Thoracic aorta (tissue), 2 donors: ENCODE measurements around the gene NKD1. TPM values are rescaled to one million over a fixed set of nuclear protein-coding genes. Genes with fewer than 3 reads are reported as not detected.
A peak's percentile ranks its signal among the peaks of the same experiment; 100 is the strongest.

Experiments used
- ATAC-seq: fragments of 150-250 bp; one replicate; pipeline ENCODE4 v1.8.0; 2017; ENCODE audit warnings: low read depth; ENCODE audit not compliant: insufficient number of reproducible peaks, low FRiP score
- DNase-seq: peaks from one replicate; pipeline ENCODE4 v3.0.0-alpha.2; 2020; ENCODE audit warnings: low spot score
- H3K27ac ChIP-seq, 2 donors: fragments of 200-600 bp; sonication (generic); 1 replicate in 1 of 2; 2 replicates in 1 of 2; pipeline ENCODE4 v1.5.1; 2016; ENCODE audit warnings: mild to moderate bottlenecking in 2 of 2, moderate library complexity in 2 of 2
- H3K27me3 ChIP-seq: fragments of 200-600 bp; sonication (generic); replicated peaks from 2 replicates; pipeline ENCODE4 v1.6.0; 2016; ENCODE audit warnings: mild to moderate bottlenecking; ENCODE audit not compliant: insufficient read depth
- H3K36me3 ChIP-seq: fragments of 200-600 bp; sonication (generic); one replicate; pipeline ENCODE4 v1.5.1; 2016
- H3K4me1 ChIP-seq, 2 donors: fragments of 200-600 bp; sonication (generic); 1 replicate in 1 of 2; 2 replicates in 1 of 2; pipeline versions ENCODE4 v1.5.1 to v1.6.0; 2016; ENCODE audit warnings: low read depth in 2 of 2, mild to moderate bottlenecking in 1 of 2; ENCODE audit not compliant: control insufficient read depth in 1 of 2
- H3K4me3 ChIP-seq: fragments of 200-600 bp; sonication (generic); 2 replicates; pipeline ENCODE4 v1.5.1; 2016; ENCODE audit warnings: mild to moderate bottlenecking
- H3K9me3 ChIP-seq: fragments of 200-600 bp; sonication (generic); 2 replicates; pipeline ENCODE4 v1.5.1; 2016
- CTCF ChIP-seq: fragments of 200-600 bp; sonication (generic); IDR thresholded peaks from one replicate; pipeline ENCODE4 v1.5.1; 2019; ENCODE audit warnings: antibody characterized with exemption
- total RNA-seq, 2 donors: library from RNA; depleted of rRNA; stranded (reverse); fragments of >200 nt; gene quantifications; one replicate each; pipeline versions ENCODE4 v1.1.0 to v1.2.3, GENCODE V29; 2016

Gene NKD1
- total RNA-seq, 2 donors from 2014 or later = 30.2 to 41.7 TPM

GRCh38 chr16:50692644-50692998 is 144.4 kb downstream of the NKD1 start:
- ATAC-seq = no peak
- H3K4me3 ChIP-seq = no peak overlapping the region
- H3K36me3 ChIP-seq = no peaks in the 10 kb centered on the region
- no peak for TF ChIP-seq CTCF
- no peaks in the 10 kb centered on the region for H3K9me3 ChIP-seq
- H3K27me3 ChIP-seq = no peaks in the 10 kb centered on the region
- H3K4me1 ChIP-seq = peaks cover 14 to 48% of the 10 kb centered on the region in 2 donors
- no peak for DNase-seq
- H3K27ac ChIP-seq = no peak overlapping the region

DNA sequence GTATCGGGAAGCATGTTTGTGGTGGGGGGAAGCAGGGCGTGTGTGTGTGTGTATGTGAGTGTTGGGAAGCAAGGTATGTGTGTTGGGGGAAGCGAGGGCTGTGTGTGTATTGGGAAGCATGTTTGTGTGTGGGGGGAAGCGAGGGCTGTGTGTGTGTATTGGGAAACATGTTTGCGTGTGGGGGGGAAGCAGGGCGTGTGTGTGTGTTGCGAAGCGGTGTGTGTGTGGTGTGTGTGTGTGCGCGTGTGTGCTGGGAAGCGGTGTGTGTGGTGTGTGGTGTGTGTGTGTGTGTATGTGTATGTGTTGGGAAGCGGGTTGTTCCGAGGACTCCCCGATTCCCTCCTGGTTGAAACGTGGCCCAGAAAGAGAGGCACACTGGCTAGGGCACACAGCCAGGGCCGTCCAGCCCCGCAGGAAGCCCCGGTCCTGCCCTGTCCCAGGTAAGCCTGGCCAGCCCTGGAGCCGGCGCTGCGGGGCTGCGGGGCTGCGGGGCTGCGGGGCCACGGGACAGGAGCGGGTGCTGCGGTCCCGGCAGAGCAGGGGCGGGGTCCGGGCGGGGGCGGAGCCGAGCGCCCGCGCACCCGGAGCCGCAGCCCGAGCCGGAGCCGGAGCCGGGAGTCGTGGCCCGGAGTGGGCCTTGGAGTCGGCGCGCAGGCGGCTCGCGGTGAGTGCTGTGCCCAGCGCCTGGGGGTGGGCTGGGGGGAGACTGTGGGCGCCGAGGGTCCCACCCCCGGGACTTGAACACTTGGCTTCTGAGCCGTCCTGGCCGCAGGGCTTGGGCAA is 145.0 kb downstream of the NKD1 start, which contains the start of gene NOD2:
NOD2 (plus strand) TSS at position 608 of the 783 bp plus-strand sequence. CDS start 5,890 bp downstream, outside the sequence.
- Histone ChIP-seq H3K27me3 (no peaks in the 10 kb centered on the region), H3K36me3 (no peaks in the 10 kb centered on the region), H3K4me3 (peak within 1 kb of the TSS; percentile 76), H3K4me1 (peaks cover 15 to 53% of the 10 kb centered on the region in 2 donors), H3K27ac (no peak within 1 kb of the TSS), H3K9me3 (no peaks in the 10 kb centered on the region)
- ATAC-seq (peak; percentile 11), DNase-seq (no peak)
- TF ChIP-seq CTCF = no peak

GRCh38 chr16:50694206-50694605 is 146.0 kb downstream of the NKD1 start:
- no peak for ATAC-seq
- Histone ChIP-seq H3K36me3 (no peaks in the 10 kb centered on the region), H3K27me3 (no peaks in the 10 kb centered on the region), H3K27ac (no peak overlapping the region), H3K4me1 (peaks cover 15 to 58% of the 10 kb centered on the region in 2 donors), H3K9me3 (no peaks in the 10 kb centered on the region), H3K4me3 (peak overlapping the region; percentile 76)
- no peak for DNase-seq
- TF ChIP-seq CTCF = no peak

GRCh38 chr16:50695017-50696000 is 147.1 kb downstream of the NKD1 start:
- no peak for ATAC-seq
- Histone ChIP-seq H3K27ac (no peak overlapping the region), H3K27me3 (no peaks in the 10 kb centered on the region), H3K36me3 (no peaks in the 10 kb centered on the region), H3K9me3 (no peaks in the 10 kb centered on the region), H3K4me3 (no peak overlapping the region), H3K4me1 (peaks cover 15 to 57% of the 10 kb centered on the region in 2 donors)
- DNase-seq = no peak
- TF ChIP-seq CTCF = no peak

DNA sequence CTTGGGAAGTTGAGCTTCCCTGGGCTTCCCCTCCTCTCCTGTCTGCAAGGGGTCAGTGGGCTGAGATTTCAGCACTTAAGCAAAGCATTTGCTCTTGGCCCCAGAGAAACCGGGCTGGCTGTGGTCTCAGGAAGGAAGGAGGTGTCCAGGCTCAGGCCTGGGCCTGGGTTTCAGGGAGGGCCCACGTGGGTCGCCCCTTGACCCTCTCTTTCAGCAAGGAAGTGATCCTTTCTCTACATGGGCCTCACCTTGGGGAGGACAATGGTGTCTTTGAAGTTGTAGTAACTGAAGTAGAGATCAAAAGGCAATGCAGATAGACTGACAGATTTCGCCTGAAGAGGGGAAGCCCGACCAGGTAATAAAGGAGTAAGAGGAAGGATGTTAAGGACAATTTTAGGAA is 147.9 kb downstream of the NKD1 start:
- TF ChIP-seq CTCF = no peak
- H3K27me3 ChIP-seq = no peaks in the 10 kb centered on the region
- no peaks in the 10 kb centered on the region for H3K36me3 ChIP-seq
- H3K4me1 ChIP-seq = peaks cover 15 to 49% of the 10 kb centered on the region in 2 donors
- peak overlapping the region; percentile 18 to 32 for H3K27ac ChIP-seq
- ATAC-seq = no peak
- H3K4me3 ChIP-seq = no peak overlapping the region
- no peak for DNase-seq
- no peaks in the 10 kb centered on the region for H3K9me3 ChIP-seq
